Measurements from ENCODE around the gene DPH2.

DNA sequence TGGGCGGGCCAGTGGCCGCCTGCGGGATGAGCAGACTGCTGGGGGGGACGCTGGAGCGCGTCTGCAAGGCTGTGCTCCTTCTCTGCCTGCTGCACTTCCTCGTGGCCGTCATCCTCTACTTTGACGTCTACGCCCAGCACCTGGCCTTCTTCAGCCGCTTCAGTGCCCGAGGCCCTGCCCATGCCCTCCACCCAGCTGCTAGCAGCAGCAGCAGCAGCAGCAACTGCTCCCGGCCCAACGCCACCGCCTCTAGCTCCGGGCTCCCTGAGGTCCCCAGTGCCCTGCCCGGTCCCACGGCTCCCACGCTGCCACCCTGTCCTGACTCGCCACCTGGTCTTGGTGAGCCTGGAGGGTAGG is 11.3 kb downstream of the DPH2 start:
- TF ChIP-seq, protein P1, sequence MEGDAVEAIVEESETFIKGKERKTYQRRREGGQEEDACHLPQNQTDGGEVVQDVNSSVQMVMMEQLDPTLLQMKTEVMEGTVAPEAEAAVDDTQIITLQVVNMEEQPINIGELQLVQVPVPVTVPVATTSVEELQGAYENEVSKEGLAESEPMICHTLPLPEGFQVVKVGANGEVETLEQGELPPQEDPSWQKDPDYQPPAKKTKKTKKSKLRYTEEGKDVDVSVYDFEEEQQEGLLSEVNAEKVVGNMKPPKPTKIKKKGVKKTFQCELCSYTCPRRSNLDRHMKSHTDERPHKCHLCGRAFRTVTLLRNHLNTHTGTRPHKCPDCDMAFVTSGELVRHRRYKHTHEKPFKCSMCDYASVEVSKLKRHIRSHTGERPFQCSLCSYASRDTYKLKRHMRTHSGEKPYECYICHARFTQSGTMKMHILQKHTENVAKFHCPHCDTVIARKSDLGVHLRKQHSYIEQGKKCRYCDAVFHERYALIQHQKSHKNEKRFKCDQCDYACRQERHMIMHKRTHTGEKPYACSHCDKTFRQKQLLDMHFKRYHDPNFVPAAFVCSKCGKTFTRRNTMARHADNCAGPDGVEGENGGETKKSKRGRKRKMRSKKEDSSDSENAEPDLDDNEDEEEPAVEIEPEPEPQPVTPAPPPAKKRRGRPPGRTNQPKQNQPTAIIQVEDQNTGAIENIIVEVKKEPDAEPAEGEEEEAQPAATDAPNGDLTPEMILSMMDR (IDR thresholded peaks at IDR 0.05), result no peak
- TF ChIP-seq POLR2A (IDR thresholded peaks at IDR 0.05) (no peak), EP300 (IDR thresholded peaks at IDR 0.05) (no peak), POLR2AphosphoS5 (IDR thresholded peaks at IDR 0.05) (no peak)
